Fibroblast of lung (primary cell): ENCODE measurements around the gene OR1K1.

Experiments used
- EZH2 ChIP-seq: IDR thresholded peaks from 2 replicates; pipeline ENCODE4 v1.5.1; 2012; ENCODE audit warnings: low read length, control low read depth, mild to moderate bottlenecking; ENCODE audit errors: missing control alignments
- TF ChIP-seq, protein P1 (sequence below), 2 donors: IDR thresholded peaks in 1 of 2; conservative IDR thresholded peaks in 1 of 2; 1 replicate in 1 of 2; 2 replicates in 1 of 2; pipeline ENCODE4 v1.5.1; 2011 to 2012; ENCODE audit warnings: low read length in 2 of 2, control low read depth in 1 of 2, inconsistent platforms in 1 of 2, low read depth in 1 of 2, mild to moderate bottlenecking in 1 of 2

DNA sequence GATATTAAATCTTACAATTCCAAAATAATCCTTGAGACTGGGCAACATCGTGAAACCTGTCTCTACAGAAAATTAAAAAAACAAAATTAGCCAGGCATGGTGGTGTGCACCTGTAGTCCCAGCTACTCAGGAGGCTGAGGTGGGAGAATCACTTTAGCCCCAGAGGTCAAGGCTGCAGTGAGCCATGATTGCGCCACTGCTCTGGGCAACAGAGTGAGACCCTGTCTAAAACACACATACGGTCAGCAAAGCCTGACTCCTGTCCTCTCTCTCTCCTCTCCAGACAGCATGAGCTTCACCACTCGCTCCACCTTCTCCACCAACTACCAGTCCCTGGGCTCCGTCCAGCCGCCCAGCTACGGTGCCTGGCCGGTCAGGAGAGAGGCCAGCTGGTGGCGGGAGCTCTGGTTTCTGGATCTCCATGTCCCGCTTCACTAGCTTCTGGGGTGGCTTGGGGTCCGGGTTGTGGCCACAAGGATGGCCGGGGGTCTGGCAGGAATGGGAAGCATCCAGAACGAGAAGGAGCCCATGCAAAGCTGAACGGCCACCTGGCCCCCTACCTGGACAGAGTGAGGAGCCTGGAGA, 37.4 kb downstream of the OR1K1 start:
- TF ChIP-seq EZH2: no peak
- TF ChIP-seq, protein P1, sequence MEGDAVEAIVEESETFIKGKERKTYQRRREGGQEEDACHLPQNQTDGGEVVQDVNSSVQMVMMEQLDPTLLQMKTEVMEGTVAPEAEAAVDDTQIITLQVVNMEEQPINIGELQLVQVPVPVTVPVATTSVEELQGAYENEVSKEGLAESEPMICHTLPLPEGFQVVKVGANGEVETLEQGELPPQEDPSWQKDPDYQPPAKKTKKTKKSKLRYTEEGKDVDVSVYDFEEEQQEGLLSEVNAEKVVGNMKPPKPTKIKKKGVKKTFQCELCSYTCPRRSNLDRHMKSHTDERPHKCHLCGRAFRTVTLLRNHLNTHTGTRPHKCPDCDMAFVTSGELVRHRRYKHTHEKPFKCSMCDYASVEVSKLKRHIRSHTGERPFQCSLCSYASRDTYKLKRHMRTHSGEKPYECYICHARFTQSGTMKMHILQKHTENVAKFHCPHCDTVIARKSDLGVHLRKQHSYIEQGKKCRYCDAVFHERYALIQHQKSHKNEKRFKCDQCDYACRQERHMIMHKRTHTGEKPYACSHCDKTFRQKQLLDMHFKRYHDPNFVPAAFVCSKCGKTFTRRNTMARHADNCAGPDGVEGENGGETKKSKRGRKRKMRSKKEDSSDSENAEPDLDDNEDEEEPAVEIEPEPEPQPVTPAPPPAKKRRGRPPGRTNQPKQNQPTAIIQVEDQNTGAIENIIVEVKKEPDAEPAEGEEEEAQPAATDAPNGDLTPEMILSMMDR (conservative IDR thresholded peaks at IDR 0.05 in 1 of 2, IDR thresholded peaks at IDR 0.05 in 1 of 2; ENCODE audit: low read depth in 1 of 2, low read length in 2 of 2): no peak
